Measurements from ENCODE around the gene LTN1. TPM values are rescaled to one million over a fixed set of nuclear protein-coding genes. Genes with fewer than 3 reads are reported as not detected.
"Not testable (repeated sequence)": the region's sequence is repeated elsewhere in the genome, so short reads cannot be mapped to it uniquely, and the experiment has no call there.

Gene LTN1
- total RNA-seq, 2 donors from 2014 or later: 25.9 to 28.5 TPM

DNA sequence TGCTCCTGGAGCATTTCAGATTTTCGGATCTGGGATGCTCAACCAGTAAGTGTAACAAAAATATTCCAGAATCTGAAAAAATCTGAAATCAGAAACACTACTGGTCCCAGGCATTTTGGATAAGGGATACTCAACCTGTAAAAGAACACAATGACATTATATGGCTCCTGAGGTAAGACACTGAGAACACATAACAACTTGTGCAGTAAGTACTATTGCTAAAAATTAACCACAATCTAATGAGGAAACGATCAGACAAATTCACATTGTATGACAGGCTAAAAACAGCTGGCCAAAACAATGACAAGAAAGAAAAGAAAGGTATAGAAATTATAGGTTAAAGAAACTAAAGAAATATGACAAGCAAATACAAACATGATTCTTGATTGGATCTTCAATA is 54.9 kb downstream of the LTN1 start:
- ATAC-seq (peak; percentile 87), DNase-seq (no peak)
- intact Hi-C loops (cut with DNase I, micrococcal nuclease): no loop called here

DNA sequence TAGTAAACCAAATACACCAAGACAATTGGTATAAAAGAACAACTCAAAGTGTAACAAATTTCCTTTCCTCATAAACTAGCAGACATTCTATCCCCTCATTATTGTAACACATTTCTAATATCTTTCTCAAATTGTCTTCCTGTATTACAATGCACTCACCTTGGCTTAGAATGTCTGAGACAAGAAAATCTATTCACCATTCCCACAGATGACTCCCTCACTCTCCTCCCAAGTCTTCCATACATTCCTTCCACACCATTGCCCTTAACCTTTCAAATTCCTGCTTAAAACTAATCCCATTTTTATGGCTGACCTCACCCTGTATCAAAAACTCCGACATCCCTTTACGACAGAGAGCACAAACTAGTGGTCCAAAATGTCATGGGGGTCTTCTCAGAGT is 56.0 kb downstream of the LTN1 start:
- ATAC-seq: no peak
- intact Hi-C loops (cut with DNase I, micrococcal nuclease): no loop called here
- DNase-seq: no peak

DNA sequence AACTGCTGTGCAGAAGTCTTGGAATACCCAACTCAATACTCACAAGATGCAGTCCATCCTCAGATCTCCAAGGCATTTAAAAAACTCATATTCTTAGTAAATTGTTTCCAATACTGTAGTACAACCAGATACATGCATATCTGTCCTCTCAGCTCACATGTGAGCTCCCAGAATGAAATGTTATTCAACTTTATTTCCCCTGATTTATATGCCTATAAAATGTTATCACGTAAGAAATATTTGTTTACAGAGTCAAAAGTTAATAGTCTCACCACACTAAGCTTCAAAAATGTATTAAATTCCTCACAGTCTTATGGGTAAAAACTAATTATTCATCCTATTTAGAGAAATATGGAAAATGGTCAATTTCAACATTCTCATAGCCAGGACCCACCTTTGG is 56.6 kb downstream of the LTN1 start:
- ATAC-seq (peak; percentile 41), DNase-seq (no peak)
- intact Hi-C loops (cut with DNase I, micrococcal nuclease): no loop called here

DNA sequence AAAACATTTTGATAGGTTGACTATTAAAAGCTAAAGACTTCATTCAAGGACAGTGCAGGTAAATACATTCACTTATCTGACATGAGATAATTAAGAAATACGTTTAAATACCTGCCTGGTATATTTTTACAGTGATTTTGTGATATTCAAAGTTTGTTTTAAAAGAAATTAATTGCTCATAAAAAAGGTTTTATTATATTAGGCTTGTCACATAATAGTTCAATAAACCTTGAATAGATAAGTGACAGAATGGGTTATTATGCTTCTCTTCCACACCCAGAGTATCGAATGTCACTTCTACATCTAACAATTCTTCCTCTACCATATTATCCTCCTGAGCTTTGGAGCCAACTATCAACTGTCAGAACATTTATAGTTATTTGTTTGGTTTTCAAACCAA is 60.0 kb downstream of the LTN1 start:
- intact Hi-C loops (cut with DNase I, micrococcal nuclease): no loop called here
- ATAC-seq (no peak), DNase-seq (no peak)

DNA sequence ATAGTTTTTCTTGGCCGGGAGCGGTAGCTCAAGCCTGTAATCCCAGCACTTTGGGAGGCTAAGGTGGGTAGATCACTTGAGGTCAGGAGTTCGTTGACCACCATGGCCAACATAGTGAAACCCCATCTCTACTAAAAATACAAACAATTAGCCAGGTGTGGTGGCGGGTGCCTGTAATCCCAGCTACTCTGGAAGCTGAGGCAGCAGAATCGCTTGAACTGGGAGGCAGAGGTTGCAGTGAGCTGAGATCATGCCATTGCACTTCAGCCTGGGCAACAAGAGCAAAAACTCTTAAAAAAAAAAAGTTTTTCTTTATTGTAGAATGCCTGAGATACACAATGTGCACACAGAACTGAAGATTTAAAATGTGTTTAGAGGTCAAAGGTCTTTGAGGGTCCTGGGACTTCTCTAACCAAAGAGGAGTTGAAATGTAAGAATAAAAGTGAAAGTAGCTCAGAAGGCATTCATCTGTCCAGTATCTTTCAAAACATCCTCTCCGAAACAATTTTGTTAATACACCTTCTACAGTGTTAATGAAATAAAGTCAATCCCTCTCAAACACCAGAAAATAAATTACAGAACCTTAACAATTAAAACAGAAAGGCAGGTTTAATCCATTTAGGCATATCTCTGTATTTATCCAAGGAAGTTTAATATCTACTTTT is 60.8 kb downstream of the LTN1 start:
- ATAC-seq; intact Hi-C loops (cut with DNase I, micrococcal nuclease); DNase-seq: not testable (repeated sequence)

DNA sequence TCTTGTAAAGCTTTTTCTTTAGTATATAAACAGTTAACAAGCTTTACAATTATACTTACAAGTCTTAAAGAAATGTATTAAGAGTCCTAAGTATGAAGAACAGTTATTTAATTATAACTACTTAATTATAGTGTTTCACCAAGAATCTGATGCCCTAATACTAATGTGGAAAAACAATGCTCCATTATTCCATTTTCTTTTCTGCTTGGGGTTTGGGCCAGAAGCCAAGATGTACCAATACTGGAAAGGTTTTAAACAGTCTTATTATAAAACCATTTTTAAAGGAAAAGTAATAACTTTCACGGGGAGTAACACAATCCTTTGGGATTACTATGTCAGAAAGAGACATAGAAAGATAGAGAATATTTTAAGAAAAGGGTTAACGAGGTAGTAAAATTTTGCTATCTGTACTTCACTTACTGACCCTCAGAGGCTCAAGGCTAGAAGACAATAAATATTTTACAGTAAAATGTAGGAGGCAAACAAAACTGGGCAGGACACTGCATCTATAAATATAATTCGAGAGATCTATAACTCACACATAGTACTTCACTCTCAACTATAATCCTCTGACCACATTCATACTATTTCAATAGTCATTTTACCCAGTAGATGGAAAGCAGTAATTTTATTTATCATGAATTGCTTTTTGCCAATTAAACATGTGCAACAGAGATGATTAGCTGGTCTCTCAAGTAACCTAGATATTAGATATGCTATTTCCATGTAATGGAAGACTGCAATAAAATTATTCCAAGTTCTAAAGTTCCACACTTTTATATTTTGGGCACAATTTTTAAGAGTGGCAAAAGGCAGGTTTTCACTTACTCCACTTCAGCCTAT is 63.9 kb downstream of the LTN1 start:
- intact Hi-C loops (cut with DNase I, micrococcal nuclease): no loop called here
- ATAC-seq: no peak

DNA sequence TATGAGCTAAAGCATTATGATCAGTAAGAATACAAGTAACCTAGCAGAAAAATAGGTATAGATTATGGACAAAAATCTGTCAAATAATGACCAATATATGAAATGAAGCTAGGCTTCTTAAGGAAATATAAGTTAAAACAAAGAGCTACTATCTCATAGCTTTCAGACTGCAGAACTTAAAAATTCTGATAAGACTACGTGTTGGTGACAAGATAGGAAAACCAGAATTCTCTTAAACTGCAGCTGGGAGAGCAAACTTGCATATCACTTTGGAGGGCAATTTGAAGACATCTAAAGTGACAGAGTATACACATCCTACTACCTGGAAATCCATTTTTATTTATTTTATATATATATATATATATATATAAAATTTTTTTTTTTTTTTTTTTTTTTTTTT is 65.5 kb downstream of the LTN1 start:
- no peak for ATAC-seq
- intact Hi-C loops (cut with DNase I, micrococcal nuclease): no loop called here
- DNase-seq: no peak

More for the DNA sequence above, 63.9 kb downstream of the LTN1 start:
- no peak for DNase-seq

DNA sequence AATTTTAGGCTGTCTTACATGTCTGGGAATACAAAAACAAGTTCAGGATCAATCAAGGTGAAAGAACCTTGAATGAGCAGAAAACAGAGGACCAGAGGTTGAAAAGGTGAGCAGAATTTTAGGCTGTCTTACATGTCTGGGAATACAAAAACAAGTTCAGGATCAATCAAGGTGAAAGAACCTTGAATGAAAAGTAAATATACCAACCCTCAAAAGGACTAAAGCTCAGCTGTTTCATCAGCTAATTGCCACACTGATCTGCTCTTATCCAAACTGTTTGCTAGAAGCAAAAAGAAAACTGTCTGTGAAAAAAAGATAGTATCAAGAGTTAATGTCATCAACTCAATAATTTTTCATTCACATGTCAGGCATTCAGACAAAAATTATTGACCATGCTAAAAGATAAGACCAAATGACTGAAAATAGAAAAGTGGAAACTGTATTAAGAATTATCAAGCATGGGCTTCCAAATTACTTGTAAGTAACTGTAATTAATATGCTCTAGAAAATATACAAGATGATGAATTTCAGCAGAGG is 69.2 kb downstream of the LTN1 start:
- intact Hi-C loops (cut with DNase I, micrococcal nuclease): no loop called here
- ATAC-seq (peak; percentile 34), DNase-seq (no peak)

DNA sequence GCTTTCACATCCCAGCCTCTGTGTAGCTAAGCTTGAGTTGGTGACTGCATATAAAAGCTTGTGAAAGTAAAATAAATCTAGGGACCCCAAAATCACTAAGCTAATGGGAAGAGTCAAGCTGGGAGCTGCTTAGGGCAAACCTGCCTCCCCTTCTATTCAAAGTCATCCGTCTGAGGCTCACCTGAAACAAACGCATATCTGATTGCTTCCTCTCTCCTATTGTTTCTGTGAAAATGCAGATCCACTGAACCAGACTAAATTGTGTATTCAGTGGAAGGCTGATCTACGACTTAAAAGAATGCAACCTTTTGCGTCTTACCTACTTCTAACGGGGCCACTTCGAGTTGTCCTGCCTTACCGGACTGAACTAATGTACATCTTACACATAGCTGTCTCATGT is 70.3 kb downstream of the LTN1 start:
- ATAC-seq (no peak), DNase-seq (no peak)
- intact Hi-C loops (cut with DNase I, micrococcal nuclease): no loop called here

DNA sequence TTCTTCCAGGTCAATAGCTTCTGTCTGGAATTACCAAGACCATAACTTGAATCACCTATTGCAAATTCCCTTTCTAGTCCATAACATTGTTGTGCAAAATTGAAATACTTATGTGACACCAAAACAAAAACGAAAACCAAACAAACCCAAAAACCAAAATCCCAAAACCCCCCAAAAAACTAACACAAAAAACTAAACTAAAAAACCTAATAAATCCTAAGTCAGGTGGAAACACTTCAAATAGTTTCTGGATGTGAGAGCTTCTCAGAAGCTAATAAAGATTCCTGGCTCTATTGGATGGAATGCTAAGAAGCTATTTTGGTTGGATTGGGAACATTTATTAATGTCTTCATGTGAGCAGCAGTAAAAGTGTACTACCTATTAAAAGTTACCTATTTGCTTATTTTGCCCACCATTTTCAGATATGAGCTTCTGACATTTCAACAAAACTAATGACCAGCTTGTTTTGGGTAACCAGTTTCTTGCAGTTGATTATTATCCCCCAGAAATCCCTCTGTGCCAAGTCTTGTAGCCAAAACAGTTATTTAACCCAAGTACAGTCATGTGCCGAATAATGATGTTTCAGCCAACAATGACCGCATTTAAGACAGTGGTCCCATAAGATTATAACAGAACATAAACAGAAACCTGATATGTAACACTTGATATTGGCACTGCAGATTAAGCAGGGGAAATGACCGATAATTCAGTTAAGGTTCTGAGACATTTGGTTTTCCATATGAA is 76.4 kb downstream of the LTN1 start:
- DNase-seq (no peak), ATAC-seq (no peak)
- intact Hi-C loops (cut with DNase I, micrococcal nuclease): no loop called here

DNA sequence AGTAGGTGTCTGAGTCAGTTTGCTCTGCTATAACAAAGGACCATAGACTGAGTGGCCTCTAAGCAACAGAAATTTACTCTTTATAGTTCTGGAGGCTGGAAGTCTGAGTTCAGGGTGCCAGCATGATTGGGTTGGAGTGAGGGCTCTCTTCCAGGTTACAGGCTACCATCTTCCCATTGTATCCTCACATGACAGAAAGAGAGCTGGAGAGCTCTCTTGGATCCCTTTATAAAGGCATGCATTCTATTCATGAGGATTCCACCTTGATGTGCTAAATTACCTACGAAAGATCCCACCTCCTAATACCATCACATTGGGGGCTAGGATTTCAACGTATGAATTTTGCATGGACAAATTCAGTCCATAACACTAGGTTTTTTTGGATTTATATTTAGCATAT is 79.6 kb downstream of the LTN1 start:
- intact Hi-C loops (cut with DNase I, micrococcal nuclease): no loop called here
- ATAC-seq (no peak), DNase-seq (no peak)

DNA sequence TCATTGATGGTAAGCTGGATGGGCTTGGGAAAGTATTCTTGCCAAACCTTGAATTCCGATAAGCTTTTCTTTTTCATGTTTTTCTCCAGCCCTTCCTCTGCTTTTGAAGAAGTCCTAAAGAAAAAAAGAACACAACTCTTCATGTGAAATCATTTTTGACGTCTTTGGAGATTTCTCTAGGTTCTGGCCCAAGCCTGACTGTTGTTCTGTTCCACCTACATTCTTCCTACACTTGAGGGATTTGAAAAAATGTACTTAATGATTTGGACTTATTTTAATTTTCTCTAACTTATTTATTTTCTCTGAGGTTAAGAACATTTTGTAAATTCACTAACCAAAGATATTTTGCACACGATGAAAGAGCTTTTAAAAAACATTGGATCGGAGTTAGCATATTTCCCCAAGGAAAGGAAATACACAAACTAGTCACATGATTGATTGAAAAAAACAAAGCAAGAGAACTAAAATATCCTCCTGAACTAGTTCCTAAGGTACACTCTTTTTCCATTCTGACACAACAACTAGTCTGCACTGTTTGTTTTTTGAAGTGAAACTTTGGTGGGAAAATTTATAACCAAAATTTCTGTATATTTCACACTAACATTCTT is 82.3 kb downstream of the LTN1 start:
- ATAC-seq (no peak), DNase-seq (no peak)
- intact Hi-C loops (cut with DNase I, micrococcal nuclease): no loop called here

DNA sequence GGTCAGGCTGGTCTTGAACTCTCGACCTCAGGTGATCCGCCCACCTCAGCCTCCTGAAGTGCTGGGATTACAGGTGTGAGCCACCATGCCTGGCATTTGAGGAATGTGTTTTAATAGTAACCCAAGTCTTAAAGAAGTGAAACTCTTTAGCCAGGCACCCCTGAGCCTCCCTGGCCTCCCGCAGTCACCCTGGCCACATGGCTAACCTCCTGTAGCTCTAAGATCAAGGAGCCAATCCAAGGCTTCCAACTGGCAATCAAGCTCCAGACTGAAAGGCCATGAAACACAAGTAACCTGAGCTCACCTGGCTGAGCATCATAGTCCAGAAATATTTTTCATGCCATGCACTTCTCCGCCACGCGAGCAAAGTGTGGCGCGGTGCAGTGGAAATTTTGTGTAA is 84.3 kb downstream of the LTN1 start:
- no peak for DNase-seq
- no peak for ATAC-seq
- intact Hi-C loops (cut with DNase I, micrococcal nuclease): no loop called here

DNA sequence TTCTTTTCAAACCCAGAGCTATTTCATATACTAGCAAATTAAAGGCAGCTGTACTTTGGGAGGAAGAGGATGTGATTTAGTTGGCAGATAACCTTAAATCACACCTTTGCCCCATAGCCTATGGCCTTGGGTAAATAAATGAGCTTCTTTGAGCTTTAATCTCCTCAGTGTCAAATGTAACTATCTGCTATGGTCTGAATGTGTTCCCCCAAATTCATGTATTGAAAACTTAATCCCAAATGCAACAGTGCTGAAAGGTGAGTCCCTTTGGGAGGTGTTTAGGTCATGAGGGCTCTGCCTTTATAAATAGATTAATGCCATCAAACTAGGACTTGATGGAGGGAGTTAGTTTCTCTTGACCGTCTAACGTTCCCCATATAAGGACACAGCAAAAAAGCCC is 85.8 kb downstream of the LTN1 start:
- DNase-seq (no peak), ATAC-seq (no peak)
- intact Hi-C loops (cut with DNase I, micrococcal nuclease): no loop called here

DNA sequence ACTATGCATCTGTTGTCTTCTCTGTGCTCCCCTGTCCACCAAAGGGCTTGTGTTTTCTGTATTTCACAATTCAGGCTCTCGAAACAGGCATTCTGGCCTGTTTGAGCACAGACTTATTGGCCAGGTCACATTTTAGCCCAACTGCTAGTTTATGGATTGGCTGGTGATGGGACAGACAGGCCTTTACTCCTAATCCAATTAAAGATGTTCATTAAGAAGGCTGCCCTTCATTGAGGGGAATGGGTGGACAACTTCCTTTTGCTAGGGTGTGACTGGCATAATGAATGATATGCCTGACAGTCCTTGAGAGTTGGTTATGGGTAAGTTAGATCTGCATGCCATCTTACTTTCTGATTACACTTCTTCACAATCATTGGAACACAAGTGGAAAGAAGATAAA is 86.4 kb downstream of the LTN1 start:
- intact Hi-C loops (cut with DNase I, micrococcal nuclease): no loop called here
- no peak for DNase-seq
- ATAC-seq: no peak

DNA sequence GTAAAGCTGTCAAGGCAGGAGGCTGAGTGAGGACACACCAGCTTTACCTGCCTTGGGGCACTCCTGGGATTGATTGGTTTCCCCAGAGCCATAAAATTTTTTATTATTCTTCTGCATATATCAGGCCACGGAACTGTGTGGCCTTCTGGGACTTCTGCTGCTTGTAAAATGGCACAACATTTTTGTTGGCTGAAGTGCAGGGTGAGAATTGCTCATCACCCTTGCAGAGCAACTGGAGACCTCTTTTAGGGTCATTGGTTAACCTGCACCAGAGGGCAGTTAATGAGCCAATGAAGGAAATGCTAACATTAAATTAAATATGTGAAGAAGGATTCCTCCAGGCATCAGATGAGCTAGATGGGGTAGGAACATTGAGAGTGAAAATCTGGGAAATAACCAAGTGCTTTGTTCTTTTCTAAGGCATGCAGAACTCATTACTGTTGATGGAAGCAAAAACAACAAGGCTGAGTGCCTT is 87.7 kb downstream of the LTN1 start:
- DNase-seq (peak; percentile 13 to 27), ATAC-seq (peak; percentile 100)
- intact Hi-C loops (cut with DNase I, micrococcal nuclease): no loop called here

DNA sequence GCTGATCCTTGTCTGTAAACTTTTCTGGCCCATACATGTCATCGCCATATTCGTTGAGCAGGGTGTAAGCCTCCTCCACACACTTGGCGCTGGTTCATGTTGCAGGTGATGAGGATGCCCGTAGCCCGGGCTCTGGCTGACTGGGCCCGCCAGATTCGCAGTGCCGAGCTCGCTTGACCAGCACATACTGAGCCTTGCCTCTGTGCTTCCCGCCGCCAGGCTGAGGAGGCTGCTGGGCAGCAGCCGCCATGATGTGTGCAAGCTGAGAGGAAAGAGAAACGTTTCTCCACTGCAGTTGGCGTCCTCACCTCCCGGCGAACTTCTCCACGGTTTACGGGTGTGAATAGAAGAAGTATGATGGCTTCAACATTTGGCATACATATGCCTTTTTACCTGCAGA is 89.2 kb downstream of the LTN1 start:
- DNase-seq: no peak
- no peak for ATAC-seq
- intact Hi-C loops (cut with DNase I, micrococcal nuclease): no loop called here

DNA sequence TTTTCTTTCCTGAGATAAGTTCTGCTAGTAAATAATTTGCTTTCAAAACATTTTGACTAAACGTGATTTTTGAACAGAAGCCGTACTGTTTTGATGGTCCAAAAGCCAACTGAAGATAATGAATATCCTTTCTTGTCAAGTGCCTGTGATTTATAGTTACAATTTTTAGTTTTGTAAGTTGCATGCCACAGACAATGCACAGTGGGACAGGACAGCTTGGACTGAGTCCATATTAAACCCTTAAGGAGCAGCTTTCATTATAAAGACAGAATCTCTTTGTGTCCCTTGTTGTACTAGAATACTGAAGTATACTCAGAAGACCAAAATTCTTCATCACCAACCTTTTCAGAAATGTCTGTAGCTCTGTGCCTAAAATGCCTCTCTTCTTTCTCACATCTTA is 92.2 kb downstream of the LTN1 start:
- DNase-seq (no peak), ATAC-seq (no peak)
- intact Hi-C loops (cut with DNase I, micrococcal nuclease): no loop called here

DNA sequence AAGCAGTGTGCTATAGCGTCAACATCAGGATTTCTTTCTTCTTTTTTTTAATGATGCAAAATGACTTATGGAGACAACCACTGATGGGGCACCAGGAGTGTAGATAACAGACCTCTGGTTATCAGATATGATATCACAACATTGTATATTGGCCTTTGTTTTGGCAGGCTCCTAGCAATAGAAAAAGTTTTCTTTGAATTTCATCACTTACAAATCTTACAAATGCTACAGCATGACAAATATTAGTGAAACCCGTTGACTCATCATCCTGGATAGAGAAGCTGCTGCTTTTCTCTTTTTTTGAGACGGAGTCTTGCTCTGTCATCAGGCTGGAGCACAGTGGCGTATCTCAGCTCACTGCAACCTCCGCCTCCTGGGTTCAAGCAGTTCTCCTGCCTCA is 92.9 kb downstream of the LTN1 start:
- DNase-seq (no peak), ATAC-seq (no peak)
- intact Hi-C loops (cut with DNase I, micrococcal nuclease): no loop called here
